Calu3 (cell line): Measurements from ENCODE around the gene PTPRG. TPM values are rescaled to one million over a fixed set of nuclear protein-coding genes. Genes with fewer than 3 reads are reported as not detected.

Experiments
- BruUV-seq: library from RNA; stranded (reverse); fragments of 400-500 nt; replicated peaks from 2 replicates; lab custom pipeline; 2021; lab: Mats Ljungman, UMichigan
- CTCF ChIA-PET: fragments of 300-600 bp; sonication (Branson Sonifier 250); formaldehyde crosslinking; loops from one replicate; lab custom pipeline; 2022; ENCODE audit warnings: antibody characterized with exemption; lab: Charles Lee
- DNase-seq: peaks from one replicate; pipeline ENCODE4 v3.0.0; 2022
- H3K27ac Mint-ChIP-seq: one replicate; pipeline ENCODE4 v1.8.0; 2022; ENCODE audit warnings: mixed read lengths; ENCODE audit not compliant: unreplicated experiment
- H3K27me3 Mint-ChIP-seq: one replicate; pipeline ENCODE4 v1.8.0; 2022; ENCODE audit warnings: mixed read lengths; ENCODE audit not compliant: unreplicated experiment
- H3K36me3 Mint-ChIP-seq: one replicate; pipeline ENCODE4 v1.8.0; 2022; ENCODE audit warnings: mild to moderate bottlenecking, moderate library complexity, mixed read lengths; ENCODE audit not compliant: insufficient read depth, unreplicated experiment
- H3K4me1 Mint-ChIP-seq: one replicate; pipeline ENCODE4 v1.8.0; 2022; ENCODE audit warnings: mild to moderate bottlenecking, low read depth, mixed read lengths; ENCODE audit not compliant: unreplicated experiment
- H3K4me3 Mint-ChIP-seq: one replicate; pipeline ENCODE4 v1.8.0; 2022; ENCODE audit warnings: mild to moderate bottlenecking, low read depth, moderate library complexity, mixed read lengths; ENCODE audit not compliant: unreplicated experiment
- H3K9me3 Mint-ChIP-seq: one replicate; pipeline ENCODE4 v1.8.0; 2022; ENCODE audit warnings: low read depth, mixed read lengths; ENCODE audit not compliant: unreplicated experiment
- CTCF ChIP-seq: fragments of 200-600 bp; IDR thresholded peaks from one replicate; pipeline ENCODE4 v1.8.0; 2022; ENCODE audit warnings: antibody characterized with exemption; ENCODE audit not compliant: unreplicated experiment
- intact Hi-C: fragments of 100-400 bp; cut with micrococcal nuclease; formaldehyde crosslinking; loops from one replicate; pipeline ENCODE4 v1.10.0; 2022; ENCODE audit not compliant: unreplicated experiment
- total RNA-seq: library from RNA; stranded (reverse); gene quantifications from 2 replicates; pipeline ENCODE4 v1.2.3, GENCODE V29; 2022

The PTPRG gene
- total RNA-seq, 1 experiment from 2014 or later = 0.35 TPM

GRCh38 chr3:61796088-61796680 lies 234.8 kb downstream of the PTPRG start:
- Mint-ChIP-seq H3K4me3 (no peak overlapping the region), H3K27ac (no peak overlapping the region)
- CTCF ChIA-PET = no interaction called here

GRCh38 chr3:61796911-61797310 lies 235.5 kb downstream of the PTPRG start:
- Mint-ChIP-seq H3K27me3 (no peaks in the 10 kb centered on the region), H3K4me3 (no peak overlapping the region), H3K9me3 (peaks cover 8% of the 10 kb centered on the region), H3K36me3 (no peaks in the 10 kb centered on the region), H3K27ac (no peak overlapping the region), H3K4me1 (no peaks in the 10 kb centered on the region)
- no TSS peak for BruUV-seq
- CTCF ChIA-PET = no interaction called here
- intact Hi-C loops = no loop called here
- no peak for TF ChIP-seq CTCF
- DNase-seq = no peak

More at GRCh38 chr3:61796088-61796680, 234.8 kb downstream of the PTPRG start:
- no TSS peak for BruUV-seq
- no peaks in the 10 kb centered on the region for H3K27me3 Mint-ChIP-seq
- no peaks in the 10 kb centered on the region for H3K36me3 Mint-ChIP-seq
- peaks cover 8% of the 10 kb centered on the region for H3K9me3 Mint-ChIP-seq
- no peak for TF ChIP-seq CTCF
- H3K4me1 Mint-ChIP-seq = no peaks in the 10 kb centered on the region
- DNase-seq = no peak
- intact Hi-C loops = no loop called here

- no peak for TF ChIP-seq CTCF
- Mint-ChIP-seq H3K4me3 (no peak overlapping the region), H3K27ac (no peak overlapping the region), H3K27me3 (no peaks in the 10 kb centered on the region), H3K36me3 (no peaks in the 10 kb centered on the region), H3K4me1 (no peaks in the 10 kb centered on the region), H3K9me3 (no peaks in the 10 kb centered on the region)
- intact Hi-C loops = no loop called here
- no TSS peak for BruUV-seq
- CTCF ChIA-PET = no interaction called here
- DNase-seq = no peak
Measured at GRCh38 chr3:61802772-61803171, 241.4 kb downstream of the PTPRG start.

- CTCF ChIA-PET = no interaction called here
- H3K27ac Mint-ChIP-seq = no peak overlapping the region
- no peaks in the 10 kb centered on the region for H3K36me3 Mint-ChIP-seq
- no TSS peak for BruUV-seq
- H3K4me1 Mint-ChIP-seq = no peaks in the 10 kb centered on the region
- intact Hi-C loops = no loop called here
- DNase-seq = no peak
- no peaks in the 10 kb centered on the region for H3K27me3 Mint-ChIP-seq
- H3K4me3 Mint-ChIP-seq = no peak overlapping the region
- H3K9me3 Mint-ChIP-seq = peaks cover under 1% of the 10 kb centered on the region
- no peak for TF ChIP-seq CTCF
Measured at GRCh38 chr3:61803983-61804382, 242.6 kb downstream of the PTPRG start.
